GM23338 (cell line): ENCODE results near the gene TBC1D2B. TPM values are rescaled to one million over a fixed set of nuclear protein-coding genes. Genes with fewer than 3 reads are reported as not detected.
A peak's percentile ranks its signal among the peaks of the same experiment; 100 is the strongest.

Source experiments
- ATAC-seq: fragments of 200-7000 bp; cut with Tn5 transposase; 3 replicates; pipeline ENCODE4 v1.9.1; 2020
- DNase-seq: peaks from one replicate; pipeline ENCODE4 v3.0.0-alpha.2; 2015; ENCODE audit warnings: low spot score
- H2AFZ ChIP-seq: fragments of 200-600 bp; sonication (generic); 2 replicates; pipeline ENCODE4 v1.8.0; 2016; ENCODE audit warnings: antibody characterized with exemption, mild to moderate bottlenecking, moderate library complexity
- H3F3A ChIP-seq: fragments of 200-600 bp; sonication (generic); replicated peaks from 2 replicates; pipeline ENCODE4 v1.8.0; 2017; ENCODE audit warnings: antibody characterized with exemption, mixed run types, low read depth
- H3K27ac ChIP-seq: fragments of 200-600 bp; sonication (generic); 2 replicates; pipeline ENCODE4 v1.6.1; 2016; ENCODE audit warnings: low read depth
- H3K27me3 ChIP-seq: fragments of 200-600 bp; sonication (generic); 2 replicates; pipeline ENCODE4 v1.8.0; 2016; ENCODE audit warnings: mild to moderate bottlenecking, mixed run types, moderate library complexity; ENCODE audit not compliant: insufficient read depth
- H3K36me3 ChIP-seq: fragments of 200-600 bp; sonication (generic); 2 replicates; pipeline ENCODE4 v1.8.0; 2016; ENCODE audit warnings: mild to moderate bottlenecking; ENCODE audit not compliant: insufficient read depth
- H3K4me1 ChIP-seq: fragments of 200-600 bp; sonication (generic); 2 replicates; pipeline ENCODE4 v1.8.0; 2016; ENCODE audit warnings: mild to moderate bottlenecking, moderate library complexity; ENCODE audit not compliant: insufficient read depth
- H3K4me2 ChIP-seq: fragments of 200-600 bp; sonication (generic); 2 replicates; pipeline ENCODE4 v1.7.1; 2017; ENCODE audit warnings: mixed run types
- H3K4me3 ChIP-seq: fragments of 200-600 bp; sonication (generic); 2 replicates; pipeline ENCODE4 v1.6.1; 2016; ENCODE audit warnings: mixed run types
- H3K79me2 ChIP-seq: fragments of 200-600 bp; sonication (generic); replicated peaks from 2 replicates; pipeline ENCODE4 v1.8.0; 2017; ENCODE audit warnings: mild to moderate bottlenecking; ENCODE audit not compliant: insufficient read depth
- H3K9me2 ChIP-seq: fragments of 200-600 bp; sonication (generic); 2 replicates; pipeline ENCODE4 v1.8.0; 2017; ENCODE audit not compliant: insufficient read depth
- H4K20me1 ChIP-seq: fragments of 200-600 bp; sonication (generic); replicated peaks from 2 replicates; pipeline ENCODE4 v1.8.0; 2017; ENCODE audit warnings: mild to moderate bottlenecking; ENCODE audit not compliant: insufficient read depth
- H3K27ac Mint-ChIP-seq: 2 replicates; pipeline ENCODE4 v1.8.0; 2020; ENCODE audit warnings: inconsistent platforms, mild to moderate bottlenecking, moderate library complexity, mixed read lengths
- H3K27me3 Mint-ChIP-seq: 3 replicates; pipeline ENCODE4 v1.8.0; 2022; ENCODE audit warnings: low read depth, mild to moderate bottlenecking, moderate library complexity, mixed read lengths, inconsistent platforms; ENCODE audit not compliant: insufficient read depth, poor library complexity
- H3K36me3 Mint-ChIP-seq: 3 replicates; pipeline ENCODE4 v1.8.0; 2021; ENCODE audit warnings: low read depth, mild to moderate bottlenecking, inconsistent platforms, moderate library complexity, mixed read lengths
- H3K4me1 Mint-ChIP-seq: 3 replicates; pipeline ENCODE4 v1.8.0; 2020; ENCODE audit warnings: mild to moderate bottlenecking, inconsistent platforms, mixed read lengths
- H3K4me3 Mint-ChIP-seq: 3 replicates; pipeline ENCODE4 v1.8.0; 2021; ENCODE audit warnings: moderate library complexity, mild to moderate bottlenecking, inconsistent platforms, mixed read lengths
- H3K9me3 Mint-ChIP-seq: 3 replicates; pipeline ENCODE4 v1.8.0; 2020; ENCODE audit warnings: moderate library complexity, mild to moderate bottlenecking, inconsistent platforms, mixed read lengths
- CTCF ChIP-seq, 2 experiments: fragments of 200-600 bp in 1 of 2; sonication (generic) in 1 of 2; conservative IDR thresholded peaks; 2 replicates each; pipeline versions ENCODE4 v1.5.1 to v1.6.1; 2016 to 2017; ENCODE audit warnings: antibody characterized with exemption in 2 of 2, low read depth in 2 of 2, mild to moderate bottlenecking in 2 of 2, moderate library complexity in 1 of 2
- EZH2phosphoT487 ChIP-seq: fragments of 200-600 bp; sonication (generic); IDR thresholded peaks from one replicate; pipeline ENCODE4 v1.8.1; 2018; ENCODE audit warnings: antibody characterized with exemption; ENCODE audit not compliant: unreplicated experiment
- NANOG ChIP-seq: IDR thresholded peaks from 2 replicates; pipeline ENCODE4 v1.6.1; 2016; ENCODE audit warnings: antibody characterized with exemption, borderline replicate concordance
- POLR2AphosphoS5 ChIP-seq: IDR thresholded peaks from 2 replicates; pipeline ENCODE4 v1.6.1; 2016; ENCODE audit warnings: antibody characterized with exemption, low read depth
- ZNF114 ChIP-seq: fragments of 250-450 bp; sonication (Bioruptor Pico); IDR thresholded peaks from 2 replicates; pipeline ENCODE4 v1.5.0; 2020; ENCODE audit warnings: mild to moderate bottlenecking, moderate library complexity
- ZNF331 ChIP-seq: fragments of 250-450 bp; sonication (Bioruptor Pico); IDR thresholded peaks from 2 replicates; pipeline ENCODE4 v1.5.0; 2020; ENCODE audit warnings: low read depth, mild to moderate bottlenecking, moderate library complexity
- ZNF462 ChIP-seq: fragments of 250-450 bp; sonication (Bioruptor Pico); IDR thresholded peaks from 2 replicates; pipeline ENCODE4 v1.5.0; 2020; ENCODE audit warnings: mild to moderate bottlenecking, moderate library complexity
- polyA plus RNA-seq: library from polyadenylated mRNA; unstranded; fragments of >200 nt; fragmentation: Nextera tagmentation; extraction: Ambion mirVana; gene quantifications from 2 replicates; pipeline ENCODE4 v1.2.1, GENCODE V29; 2016
- total RNA-seq: library from RNA; depleted of rRNA; stranded (reverse); fragments of >200 nt; shearing (Covaris generic); gene quantifications from 2 replicates; pipeline ENCODE4 v1.2.3, GENCODE V29; 2014

The TBC1D2B gene
- total and polyA plus RNA-seq, 2 experiments from 2014 or later = 3.6 to 17.8 TPM

- Mint-ChIP-seq H3K9me3 (no peaks in the 10 kb centered on the region), H3K36me3 (no peaks in the 10 kb centered on the region), H3K4me1 (peaks cover 67% of the 10 kb centered on the region), H3K27me3 (no peaks in the 10 kb centered on the region), H3K4me3 (no peak overlapping the region; the same call in 2 of the 3 replicates), H3K27ac (no peak overlapping the region)
- TF ChIP-seq EZH2phosphoT487 (no peak), ZNF462 (CRISPR knock-in tag) (no peak), ZNF331 (CRISPR knock-in tag) (no peak), CTCF (conservative IDR thresholded peaks at IDR 0.05; ENCODE audit: low read depth in 2 of 2) (no peak), ZNF114 (CRISPR knock-in tag) (no peak), POLR2AphosphoS5 (no peak), NANOG (no peak)
- Histone ChIP-seq H3K9me2 (peaks cover 4% of the 10 kb centered on the region; the same call in 1 of the 2 replicates), H3K4me1 (peaks cover 74% of the 10 kb centered on the region), H3F3A (no peaks in the 10 kb centered on the region; the same call in 1 of the 2 replicates), H3K79me2 (peaks cover 88% of the 10 kb centered on the region), H3K36me3 (no peaks in the 10 kb centered on the region), H3K27ac (peak overlapping the region; percentile 80), H3K27me3 (no peaks in the 10 kb centered on the region), H2AFZ (no peak overlapping the region), H3K4me3 (no peak overlapping the region), H4K20me1 (peaks cover 6% of the 10 kb centered on the region; the same call in 1 of the 2 replicates), H3K4me2 (peak overlapping the region; percentile 52)
- ATAC-seq (no peak), DNase-seq (no peak)
Observed at GRCh38 chr15:78069462-78070029, 8.0 kb downstream of the TBC1D2B start.
